ENCODE results near the gene GRB10. TPM values are rescaled to one million over a fixed set of nuclear protein-coding genes. Genes with fewer than 3 reads are reported as not detected.

Gene GRB10
- total RNA-seq, 2 donors from 2014 or later: 10.3 to 15.1 TPM

GRCh38 chr7:50791363-50791937, 8.8 kb upstream of the GRB10 start:
- no peak for DNase-seq

GRCh38 chr7:50790381-50790780, 7.7 kb upstream of the GRB10 start:
- DNase-seq: no peak
- no peaks in the 10 kb centered on the region for H3K36me3 ChIP-seq
- TF ChIP-seq CTCF (IDR thresholded peaks at IDR 0.05): no peak
- intact Hi-C loops (cut with DNase I): loop anchor here (10.0 kb wide), 1 partner anchor 274 kb away; no protein-coding TSS in a partner anchor
- H3K9ac ChIP-seq (ENCODE audit: low read depth in 2 of 2, low read length in 2 of 2): no peak overlapping the region
- no peak overlapping the region for H3K4me3 ChIP-seq
- peaks cover 6% of the 10 kb centered on the region for H3K27me3 ChIP-seq
- H3K9me3 ChIP-seq: no peaks in the 10 kb centered on the region
- no peak overlapping the region for H3K27ac ChIP-seq
- peaks cover 4% of the 10 kb centered on the region for H3K4me1 ChIP-seq

More at GRCh38 chr7:50791363-50791937, 8.8 kb upstream of the GRB10 start:
- Histone ChIP-seq H3K27me3 (peaks cover 6% of the 10 kb centered on the region), H3K27ac (no peak overlapping the region), H3K9me3 (no peaks in the 10 kb centered on the region), H3K36me3 (no peaks in the 10 kb centered on the region), H3K4me1 (peaks cover 4% of the 10 kb centered on the region), H3K4me3 (peak overlapping the region; percentile 39), H3K9ac (ENCODE audit: low read depth in 2 of 2, low read length in 2 of 2) (peak overlapping the region in 1 of 2 donors; percentile 66)
- intact Hi-C loops (cut with DNase I): loop anchor here (10.0 kb wide), 1 partner anchor 273 kb away; no protein-coding TSS in a partner anchor
- TF ChIP-seq CTCF (IDR thresholded peaks at IDR 0.05): no peak

GRCh38 chr7:50788382-50788781, 5.7 kb upstream of the GRB10 start:
- H3K36me3 ChIP-seq: no peaks in the 10 kb centered on the region
- intact Hi-C loops (cut with DNase I): no loop called here
- no peak for TF ChIP-seq CTCF (IDR thresholded peaks at IDR 0.05)
- no peaks in the 10 kb centered on the region for H3K9me3 ChIP-seq
- H3K27ac ChIP-seq: no peak overlapping the region
- no peak overlapping the region for H3K9ac ChIP-seq (ENCODE audit: low read depth in 2 of 2, low read length in 2 of 2)
- no peak overlapping the region for H3K4me3 ChIP-seq
- H3K27me3 ChIP-seq: peaks cover 6% of the 10 kb centered on the region
- DNase-seq: no peak
- peaks cover 4% of the 10 kb centered on the region for H3K4me1 ChIP-seq

GRCh38 chr7:50787825-50788224, 5.1 kb upstream of the GRB10 start:
- no peaks in the 10 kb centered on the region for H3K9me3 ChIP-seq
- H3K36me3 ChIP-seq: no peaks in the 10 kb centered on the region
- H3K27me3 ChIP-seq: peaks cover 8% of the 10 kb centered on the region
- no peak for TF ChIP-seq CTCF (IDR thresholded peaks at IDR 0.05)
- no peak for DNase-seq
- H3K9ac ChIP-seq (ENCODE audit: low read depth in 2 of 2, low read length in 2 of 2): no peak overlapping the region
- H3K27ac ChIP-seq: no peak overlapping the region
- intact Hi-C loops (cut with DNase I): no loop called here
- peaks cover 4% of the 10 kb centered on the region for H3K4me1 ChIP-seq
- no peak overlapping the region for H3K4me3 ChIP-seq

- Histone ChIP-seq H3K27ac (no peak overlapping the region), H3K36me3 (no peaks in the 10 kb centered on the region), H3K9me3 (no peaks in the 10 kb centered on the region), H3K27me3 (peaks cover 7% of the 10 kb centered on the region), H3K4me1 (no peaks in the 10 kb centered on the region), H3K4me3 (no peak overlapping the region), H3K9ac (ENCODE audit: low read depth in 2 of 2, low read length in 2 of 2) (no peak overlapping the region)
- no peak for TF ChIP-seq CTCF (IDR thresholded peaks at IDR 0.05)
- DNase-seq: no peak
- intact Hi-C loops (cut with DNase I): no loop called here
These were observed 2.6 kb upstream of the GRB10 start for GRCh38 chr7:50785346-50785745.

Data from colonic mucosa (tissue), 4 donors.